Measurements from ENCODE around the gene ZNF227.

ZNF227 gene

GRCh38 chr19:44260695-44261446 is 48.5 kb downstream of the ZNF227 start:
- no peak for TF ChIP-seq REST (IDR thresholded peaks at IDR 0.05; ENCODE audit: insufficient replicate concordance, low read depth)
- no peak for TF ChIP-seq POLR2AphosphoS5 (IDR thresholded peaks at IDR 0.05; ENCODE audit: low read depth)
- no peak for TF ChIP-seq GABPA (IDR thresholded peaks at IDR 0.05; ENCODE audit: low read depth)
- TF ChIP-seq CTCF (IDR thresholded peaks at IDR 0.05; ENCODE audit: insufficient read depth, low read length) = no peak
- TF ChIP-seq SPI1 (IDR thresholded peaks at IDR 0.05; ENCODE audit: borderline replicate concordance, low read depth) = no peak
- H3K27ac ChIP-seq (replicated peaks) = no peak overlapping the region
- no peak overlapping the region for H3K4me3 ChIP-seq (replicated peaks; ENCODE audit: insufficient read depth, low read length)
- DNase-seq (ENCODE audit: low read depth in 1 of 2, low spot score in 1 of 2) = no peak
- no peaks in the 10 kb centered on the region for H3K27me3 ChIP-seq (ENCODE audit: insufficient read depth, poor library complexity, severe bottlenecking)

GRCh38 chr19:44277331-44277730 is 65.0 kb downstream of the ZNF227 start:
- no peak overlapping the region for H3K27ac ChIP-seq (replicated peaks)
- H3K27me3 ChIP-seq (ENCODE audit: insufficient read depth, poor library complexity, severe bottlenecking) = no peaks in the 10 kb centered on the region
- TF ChIP-seq CTCF (IDR thresholded peaks at IDR 0.05; ENCODE audit: insufficient read depth, low read length) (no peak), GABPA (IDR thresholded peaks at IDR 0.05; ENCODE audit: low read depth) (no peak), SPI1 (IDR thresholded peaks at IDR 0.05; ENCODE audit: borderline replicate concordance, low read depth) (no peak), POLR2AphosphoS5 (IDR thresholded peaks at IDR 0.05; ENCODE audit: low read depth) (no peak), REST (IDR thresholded peaks at IDR 0.05; ENCODE audit: insufficient replicate concordance, low read depth) (no peak)
- no peak for DNase-seq (ENCODE audit: low read depth in 1 of 2, low spot score in 1 of 2)
- H3K4me3 ChIP-seq (replicated peaks; ENCODE audit: insufficient read depth, low read length) = no peak overlapping the region

GRCh38 chr19:44278181-44278690 is 65.9 kb downstream of the ZNF227 start:
- Histone ChIP-seq H3K27me3 (ENCODE audit: insufficient read depth, poor library complexity, severe bottlenecking) (no peaks in the 10 kb centered on the region), H3K27ac (replicated peaks) (no peak overlapping the region), H3K4me3 (replicated peaks; ENCODE audit: insufficient read depth, low read length) (no peak overlapping the region)
- DNase-seq (ENCODE audit: low read depth in 1 of 2, low spot score in 1 of 2) = no peak
- no peak for TF ChIP-seq POLR2AphosphoS5 (IDR thresholded peaks at IDR 0.05; ENCODE audit: low read depth)
- TF ChIP-seq REST (IDR thresholded peaks at IDR 0.05; ENCODE audit: insufficient replicate concordance, low read depth) = no peak
- TF ChIP-seq CTCF (IDR thresholded peaks at IDR 0.05; ENCODE audit: insufficient read depth, low read length) = no peak
- no peak for TF ChIP-seq SPI1 (IDR thresholded peaks at IDR 0.05; ENCODE audit: borderline replicate concordance, low read depth)
- no peak for TF ChIP-seq GABPA (IDR thresholded peaks at IDR 0.05; ENCODE audit: low read depth)
